GM23338 (cell line): Measurements from ENCODE around the gene TSHZ3.

ENCODE experiments used
- CTCF ChIP-seq, 2 experiments: fragments of 200-600 bp in 1 of 2; sonication (generic) in 1 of 2; conservative IDR thresholded peaks; 2 replicates each; pipeline versions ENCODE4 v1.5.1 to v1.6.1; 2016 to 2017; ENCODE audit warnings: antibody characterized with exemption in 2 of 2, low read depth in 2 of 2, mild to moderate bottlenecking in 2 of 2, moderate library complexity in 1 of 2
- ETS1 ChIP-seq: IDR thresholded peaks from 2 replicates; pipeline ENCODE4 v1.6.1; 2016; ENCODE audit warnings: antibody characterized with exemption
- EZH2 ChIP-seq: fragments of 200-600 bp; sonication (generic); IDR thresholded peaks from one replicate; pipeline ENCODE4 v1.8.0; 2017; ENCODE audit warnings: antibody characterized with exemption, mild to moderate bottlenecking, low read depth; ENCODE audit not compliant: unreplicated experiment
- EZH2phosphoT487 ChIP-seq: fragments of 200-600 bp; sonication (generic); IDR thresholded peaks from one replicate; pipeline ENCODE4 v1.8.1; 2018; ENCODE audit warnings: antibody characterized with exemption; ENCODE audit not compliant: unreplicated experiment
- POLR2AphosphoS5 ChIP-seq: IDR thresholded peaks from 2 replicates; pipeline ENCODE4 v1.6.1; 2016; ENCODE audit warnings: antibody characterized with exemption, low read depth
- REST ChIP-seq: IDR thresholded peaks from one replicate; pipeline ENCODE4 v1.6.1; 2018; ENCODE audit warnings: antibody characterized with exemption; ENCODE audit not compliant: unreplicated experiment

- TF ChIP-seq EZH2 (no peak), CTCF (conservative IDR thresholded peaks at IDR 0.05; ENCODE audit: low read depth in 2 of 2) (no peak), REST (no peak), EZH2phosphoT487 (no peak), POLR2AphosphoS5 (no peak), ETS1 (no peak)
Measured at GRCh38 chr19:31317570-31317969, 31.7 kb downstream of the TSHZ3 start.
